Hepatocyte (in vitro differentiated cells): ENCODE data around the gene AKAP14. TPM values are rescaled to one million over a fixed set of nuclear protein-coding genes. Genes with fewer than 3 reads are reported as not detected.
"Not testable (repeated sequence)": the region's sequence is repeated elsewhere in the genome, so short reads cannot be mapped to it uniquely, and the experiment has no call there.

Experiments
- DNase-seq: peaks from one replicate; pipeline ENCODE4 v3.0.0-alpha.2; 2016; ENCODE audit warnings: low spot score
- H2AFZ ChIP-seq: fragments of 200-600 bp; sonication (generic); 2 replicates; pipeline ENCODE4 v1.6.0; 2016; ENCODE audit warnings: antibody characterized with exemption, mild to moderate bottlenecking
- H3K27ac ChIP-seq: fragments of 200-600 bp; sonication (generic); 2 replicates; pipeline ENCODE4 v1.5.1; 2016; ENCODE audit warnings: mild to moderate bottlenecking
- H3K27me3 ChIP-seq: fragments of 200-600 bp; sonication (generic); 2 replicates; pipeline ENCODE4 v1.6.1; 2016
- H3K36me3 ChIP-seq: fragments of 200-600 bp; sonication (generic); replicated peaks from 2 replicates; pipeline ENCODE4 v1.5.1; 2016; ENCODE audit warnings: low read depth; ENCODE audit not compliant: insufficient read depth
- H3K4me1 ChIP-seq: fragments of 200-600 bp; sonication (generic); 2 replicates; pipeline ENCODE4 v1.5.1; 2016; ENCODE audit warnings: mild to moderate bottlenecking, moderate library complexity; ENCODE audit not compliant: insufficient read depth
- H3K4me2 ChIP-seq: fragments of 200-600 bp; sonication (generic); 2 replicates; pipeline ENCODE4 v1.6.0; 2016
- H3K4me3 ChIP-seq: fragments of 200-600 bp; sonication (generic); 2 replicates; pipeline ENCODE4 v1.5.1; 2016; ENCODE audit warnings: mild to moderate bottlenecking
- H3K79me2 ChIP-seq: fragments of 200-600 bp; sonication (generic); 2 replicates; pipeline ENCODE4 v1.6.0; 2017; ENCODE audit warnings: mild to moderate bottlenecking
- H3K9me2 ChIP-seq: fragments of 200-600 bp; sonication (generic); replicated peaks from 2 replicates; pipeline ENCODE4 v1.6.0; 2017; ENCODE audit warnings: mild to moderate bottlenecking; ENCODE audit not compliant: insufficient read depth
- H3K9me3 ChIP-seq: fragments of 200-600 bp; sonication (generic); 2 replicates; pipeline ENCODE4 v1.5.1; 2016; ENCODE audit warnings: low read depth, mild to moderate bottlenecking
- H4K20me1 ChIP-seq: fragments of 200-600 bp; sonication (generic); 2 replicates; pipeline ENCODE4 v1.6.0; 2016; ENCODE audit warnings: mild to moderate bottlenecking; ENCODE audit not compliant: insufficient read depth, poor library complexity, severe bottlenecking
- EZH2 ChIP-seq: fragments of 200-600 bp; sonication (generic); IDR thresholded peaks from 2 replicates; pipeline ENCODE4 v1.6.1; 2016; ENCODE audit warnings: antibody characterized with exemption, mild to moderate bottlenecking, borderline replicate concordance
- EZH2phosphoT487 ChIP-seq: fragments of 200-600 bp; sonication (generic); IDR thresholded peaks from one replicate; pipeline ENCODE4 v1.6.1; 2018; ENCODE audit warnings: antibody characterized with exemption, mild to moderate bottlenecking, low read depth, moderate library complexity; ENCODE audit not compliant: unreplicated experiment, severe bottlenecking
- WGBS: methylation state at CpG from one replicate; pipeline ENCODE4 v1.1.6; 2016; ENCODE audit warnings: low lambda C conversion rate; ENCODE audit errors: missing lambda C conversion rate; 5-methylcytosine and 5-hydroxymethylcytosine counted together
- polyA plus RNA-seq: library from polyadenylated mRNA; unstranded; fragments of >200 nt; fragmentation: Nextera tagmentation; extraction: Ambion mirVana; gene quantifications from 2 replicates; pipeline ENCODE4 v1.2.1, GENCODE V29; 2016
- total RNA-seq: library from RNA; depleted of rRNA; stranded (reverse); fragments of >200 nt; gene quantifications from 2 replicates; pipeline ENCODE4 v1.2.3, GENCODE V29; 2014
- TF ChIP-seq, protein P1 (sequence below): fragments of 200-600 bp; sonication (generic); IDR thresholded peaks from 2 replicates; pipeline ENCODE4 v1.5.1; 2016; ENCODE audit warnings: antibody characterized with exemption, mild to moderate bottlenecking; ENCODE audit not compliant: poor library complexity

AKAP14 gene
- total and polyA plus RNA-seq, 2 experiments from 2014 or later: not detected

DNA sequence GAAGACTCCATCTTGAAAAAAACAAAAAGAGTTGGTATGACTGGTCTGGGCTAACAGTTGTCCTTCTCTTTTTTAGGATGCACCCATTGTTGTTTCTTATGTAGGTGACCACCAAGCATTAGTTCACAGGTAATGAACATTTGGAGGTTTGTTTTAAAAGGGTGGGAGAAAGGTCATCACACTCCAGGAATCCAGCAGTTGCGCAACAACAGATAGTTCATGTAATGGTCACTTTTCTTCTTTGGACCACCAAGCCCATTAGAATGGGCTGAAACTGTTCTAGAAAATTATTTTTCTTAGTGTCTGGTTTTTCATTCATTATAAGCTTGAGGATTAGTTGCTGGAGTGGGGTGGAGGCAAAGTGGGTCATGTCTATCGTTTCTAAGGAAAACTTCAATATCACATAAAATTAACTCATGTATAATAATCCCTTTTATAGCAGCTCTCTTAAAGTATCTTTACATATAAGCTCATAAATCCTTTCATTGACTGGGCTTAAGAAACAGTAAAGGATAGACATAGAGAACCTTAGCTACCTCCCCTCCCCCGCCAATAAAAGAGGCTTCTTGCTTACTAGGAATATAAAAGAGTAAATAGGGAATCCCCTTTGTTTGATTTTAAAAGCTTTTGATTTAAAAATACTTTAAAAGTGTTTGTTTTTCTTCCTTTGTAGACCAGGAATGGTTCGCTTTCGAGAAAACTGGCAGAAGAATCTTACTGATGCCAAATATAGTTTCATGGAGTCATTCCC lies 24.3 kb downstream of the AKAP14 start:
- 65% methylated on average over 5 of the region's 5 CpGs for WGBS
- no peaks in the 10 kb centered on the region for H3K9me3 ChIP-seq
- no peak overlapping the region for H3K4me2 ChIP-seq
- H3K4me3 ChIP-seq: no peak overlapping the region
- H3K4me1 ChIP-seq: no peaks in the 10 kb centered on the region
- H3K27me3 ChIP-seq: no peaks in the 10 kb centered on the region
- H3K9me2 ChIP-seq: no peaks in the 10 kb centered on the region
- no peak overlapping the region for H3K27ac ChIP-seq
- DNase-seq: no peak
- no peaks in the 10 kb centered on the region for H4K20me1 ChIP-seq
- no peaks in the 10 kb centered on the region for H3K36me3 ChIP-seq
- H3K79me2 ChIP-seq: no peaks in the 10 kb centered on the region
- no peak for TF ChIP-seq EZH2phosphoT487
- TF ChIP-seq, protein P1, sequence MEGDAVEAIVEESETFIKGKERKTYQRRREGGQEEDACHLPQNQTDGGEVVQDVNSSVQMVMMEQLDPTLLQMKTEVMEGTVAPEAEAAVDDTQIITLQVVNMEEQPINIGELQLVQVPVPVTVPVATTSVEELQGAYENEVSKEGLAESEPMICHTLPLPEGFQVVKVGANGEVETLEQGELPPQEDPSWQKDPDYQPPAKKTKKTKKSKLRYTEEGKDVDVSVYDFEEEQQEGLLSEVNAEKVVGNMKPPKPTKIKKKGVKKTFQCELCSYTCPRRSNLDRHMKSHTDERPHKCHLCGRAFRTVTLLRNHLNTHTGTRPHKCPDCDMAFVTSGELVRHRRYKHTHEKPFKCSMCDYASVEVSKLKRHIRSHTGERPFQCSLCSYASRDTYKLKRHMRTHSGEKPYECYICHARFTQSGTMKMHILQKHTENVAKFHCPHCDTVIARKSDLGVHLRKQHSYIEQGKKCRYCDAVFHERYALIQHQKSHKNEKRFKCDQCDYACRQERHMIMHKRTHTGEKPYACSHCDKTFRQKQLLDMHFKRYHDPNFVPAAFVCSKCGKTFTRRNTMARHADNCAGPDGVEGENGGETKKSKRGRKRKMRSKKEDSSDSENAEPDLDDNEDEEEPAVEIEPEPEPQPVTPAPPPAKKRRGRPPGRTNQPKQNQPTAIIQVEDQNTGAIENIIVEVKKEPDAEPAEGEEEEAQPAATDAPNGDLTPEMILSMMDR: no peak
- TF ChIP-seq EZH2: no peak
- no peak overlapping the region for H2AFZ ChIP-seq

DNA sequence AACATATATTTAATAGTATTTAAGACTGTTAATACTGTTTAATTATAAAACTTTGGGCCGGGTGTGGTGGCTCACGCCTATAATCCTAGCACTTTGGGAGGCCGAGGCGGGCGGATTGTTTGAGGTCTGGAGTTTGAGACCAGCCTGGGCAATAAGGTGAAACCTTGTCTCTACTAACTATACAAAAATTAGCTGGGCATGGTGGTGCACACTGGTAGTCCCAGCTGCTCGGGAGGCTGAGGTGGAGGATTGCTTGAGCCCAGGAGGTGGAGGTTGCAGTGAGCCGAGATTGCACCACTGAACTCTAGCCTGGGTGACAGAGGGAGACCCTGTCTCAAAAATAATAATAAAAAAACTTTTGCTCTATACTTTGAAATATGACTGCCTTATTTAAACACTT lies 26.7 kb downstream of the AKAP14 start:
- WGBS: 91% methylated on average over 7 of the region's 7 CpGs
- not testable (repeated sequence) for H3K36me3 ChIP-seq, H3K4me3 ChIP-seq

DNA sequence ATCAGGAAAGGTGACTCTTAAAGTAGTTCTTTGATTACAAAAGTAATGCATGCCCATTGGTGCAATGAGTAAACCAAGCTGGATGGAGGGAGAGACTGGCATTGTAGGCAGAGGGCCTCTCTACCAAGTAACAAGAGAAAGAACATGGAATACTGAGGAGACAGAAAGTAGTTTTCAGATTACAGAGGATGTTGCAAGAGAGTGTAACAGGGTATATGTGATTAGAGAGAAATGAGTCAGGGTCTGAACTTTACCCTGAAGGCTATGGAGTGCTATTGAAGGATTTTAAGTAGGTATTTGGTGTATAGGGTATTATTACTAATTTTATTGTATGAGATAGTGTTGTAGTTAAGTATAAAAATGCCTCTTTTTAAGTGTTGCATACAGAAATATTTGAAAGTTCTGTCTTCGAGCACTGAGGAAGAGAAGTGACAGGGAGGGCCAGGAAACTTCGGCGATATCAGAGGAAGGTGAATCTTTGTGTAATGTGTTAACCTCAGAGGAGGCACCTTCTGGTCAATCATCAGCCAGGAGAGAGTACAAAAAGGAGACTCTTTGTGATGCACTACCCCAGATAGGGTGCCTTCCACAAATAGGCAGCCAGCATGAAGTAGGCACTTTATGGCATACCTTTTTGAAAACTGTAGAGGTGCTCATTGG lies 39.7 kb downstream of the AKAP14 start:
- no peaks in the 10 kb centered on the region for H3K9me3 ChIP-seq
- no peak overlapping the region for H3K4me3 ChIP-seq
- peak overlapping the region; percentile 66 for H3K27ac ChIP-seq
- no peak overlapping the region for H3K4me2 ChIP-seq
- TF ChIP-seq, protein P1: no peak
- TF ChIP-seq EZH2phosphoT487 (no peak), EZH2 (no peak)
- H3K36me3 ChIP-seq: no peaks in the 10 kb centered on the region
- no peaks in the 10 kb centered on the region for H3K4me1 ChIP-seq
- WGBS: 86% methylated on average over 3 of the region's 3 CpGs
- H3K9me2 ChIP-seq: no peaks in the 10 kb centered on the region
- no peak for DNase-seq
- H4K20me1 ChIP-seq: no peaks in the 10 kb centered on the region
- H2AFZ ChIP-seq: no peak overlapping the region
- H3K27me3 ChIP-seq: no peaks in the 10 kb centered on the region
- H3K79me2 ChIP-seq: no peaks in the 10 kb centered on the region

More for the DNA sequence above, 26.7 kb downstream of the AKAP14 start:
- not testable (repeated sequence) for H2AFZ ChIP-seq, H3K79me2 ChIP-seq, DNase-seq, H3K27me3 ChIP-seq, H3K27ac ChIP-seq, H3K9me3 ChIP-seq, H3K4me2 ChIP-seq, H3K4me1 ChIP-seq, H4K20me1 ChIP-seq, H3K9me2 ChIP-seq

DNA sequence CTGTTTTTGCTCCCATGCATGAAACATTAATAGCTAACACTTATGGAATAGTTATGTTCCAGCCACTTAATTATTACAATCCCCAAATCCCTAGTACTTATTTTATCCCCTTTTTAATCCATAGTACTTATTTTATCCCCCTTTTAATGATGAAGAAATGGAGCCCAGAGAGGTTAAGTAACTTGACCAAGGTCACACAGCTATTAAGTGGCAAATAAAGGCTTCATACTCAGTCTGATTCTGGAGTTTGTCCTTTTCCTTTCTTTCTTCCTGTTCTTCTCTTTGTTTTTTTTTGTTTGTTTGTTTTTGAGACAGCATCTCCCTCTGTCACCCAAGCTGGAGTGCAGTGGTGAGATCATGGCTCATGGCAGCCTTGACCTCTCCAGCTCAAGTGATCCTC lies 45.6 kb downstream of the AKAP14 start:
- H3K27ac ChIP-seq: no peak overlapping the region
- H3K9me3 ChIP-seq: no peaks in the 10 kb centered on the region
- peaks cover 17% of the 10 kb centered on the region for H3K79me2 ChIP-seq
- H3K4me3 ChIP-seq: no peak overlapping the region
- no peaks in the 10 kb centered on the region for H3K27me3 ChIP-seq
- H3K4me1 ChIP-seq: no peaks in the 10 kb centered on the region
- no peaks in the 10 kb centered on the region for H4K20me1 ChIP-seq
- no peak for TF ChIP-seq EZH2
- TF ChIP-seq EZH2phosphoT487: no peak
- TF ChIP-seq, protein P1: no peak
- H3K36me3 ChIP-seq: no peaks in the 10 kb centered on the region
- H3K9me2 ChIP-seq: no peaks in the 10 kb centered on the region
- peak overlapping the region; percentile 83 for H3K4me2 ChIP-seq
- DNase-seq: no peak
- H2AFZ ChIP-seq: no peak overlapping the region
